ENCODE data around the gene UBL5.

GRCh38 chr19:9860407-9860806, 32.7 kb downstream of the UBL5 start:
- no peak for TF ChIP-seq CTCF (IDR thresholded peaks at IDR 0.05)
- no peak for TF ChIP-seq BHLHE40 (IDR thresholded peaks at IDR 0.05; ENCODE audit: low read depth, low read length)
- TF ChIP-seq MAX (IDR thresholded peaks at IDR 0.05), result no peak
- no peak for TF ChIP-seq NFE2L2 (conservative IDR thresholded peaks at IDR 0.05; ENCODE audit: low read length)
- TF ChIP-seq CBX2 (IDR thresholded peaks at IDR 0.05; ENCODE audit: borderline replicate concordance, low read depth), result no peak
- no peak for TF ChIP-seq RAD21 (conservative IDR thresholded peaks at IDR 0.05 in 1 of 2, IDR thresholded peaks at IDR 0.05 in 1 of 2)
- no peak for TF ChIP-seq USF2 (IDR thresholded peaks at IDR 0.05)
- no peak for TF ChIP-seq FOSB (CRISPR knock-in tag; IDR thresholded peaks at IDR 0.05)
